ENCODE results near the gene ZNF750. TPM values are rescaled to one million over a fixed set of nuclear protein-coding genes. Genes with fewer than 3 reads are reported as not detected.
A peak's percentile ranks its signal among the peaks of the same experiment; 100 is the strongest.

ZNF750 gene
- total RNA-seq, 1 donor from 2014 or later: 4.7 TPM

DNA sequence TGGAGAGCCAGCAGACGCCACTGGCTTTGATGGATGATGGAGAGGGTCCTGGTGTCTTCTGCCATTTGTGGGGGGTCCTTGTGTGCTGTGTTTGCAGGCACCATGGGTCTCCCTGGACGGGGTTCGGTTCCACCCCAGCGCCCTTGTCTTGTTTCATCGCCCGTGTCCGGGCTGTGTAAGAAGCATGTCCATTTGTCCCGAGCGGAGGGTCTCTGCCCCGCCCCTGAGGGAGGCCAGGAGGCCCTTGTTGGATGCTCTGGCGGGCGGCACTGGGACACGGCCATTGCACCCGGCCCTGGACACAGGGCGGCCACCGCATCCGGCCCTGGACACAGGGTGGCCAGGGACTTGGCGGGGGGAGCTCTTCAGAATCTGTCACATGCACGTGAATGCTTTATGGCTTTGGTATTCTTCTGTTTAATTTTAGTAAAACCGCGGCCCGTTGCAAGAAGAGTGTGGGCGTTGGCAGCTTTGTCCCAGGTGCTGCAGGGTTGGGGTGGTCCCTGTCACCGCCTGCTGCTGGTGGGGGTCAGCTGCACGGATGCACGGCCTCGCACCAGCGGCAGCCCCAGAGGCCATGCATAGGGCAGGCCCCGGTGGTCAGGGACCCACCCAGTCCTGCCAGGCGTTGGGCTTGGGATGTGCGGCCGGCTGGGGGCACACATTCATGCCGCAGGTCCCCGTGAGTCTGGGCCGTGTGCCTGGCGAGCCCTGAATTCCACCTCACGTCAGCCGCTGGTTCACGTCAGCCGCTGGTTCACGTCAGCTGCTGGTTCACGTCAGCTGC, 21.0 kb upstream of the ZNF750 start:
- no peaks in the 10 kb centered on the region for H3K27me3 ChIP-seq (ENCODE audit: low read depth)
- ATAC-seq: no peak
- DNase-seq: peak; percentile 44
- peak overlapping the region; percentile 26 for H3K4me3 ChIP-seq
- no peaks in the 10 kb centered on the region for H3K36me3 ChIP-seq
- peak overlapping the region; percentile 83 for H3K27ac ChIP-seq
- intact Hi-C loops (cut with DNase I): no loop called here
- no peak for TF ChIP-seq CTCF (IDR thresholded peaks at IDR 0.05)
- peaks cover 26% of the 10 kb centered on the region for H3K4me1 ChIP-seq
- H3K9me3 ChIP-seq: no peaks in the 10 kb centered on the region

GRCh38 chr17:82859431-82860403, 19.9 kb upstream of the ZNF750 start:
- DNase-seq: peak; percentile 83
- peak overlapping the region; percentile 83 for H3K27ac ChIP-seq
- peak; percentile 77 to 92 for ATAC-seq
- no peak for TF ChIP-seq CTCF (IDR thresholded peaks at IDR 0.05)
- H3K9me3 ChIP-seq: no peaks in the 10 kb centered on the region
- intact Hi-C loops (cut with DNase I): no loop called here
- peak overlapping the region; percentile 26 for H3K4me3 ChIP-seq
- H3K27me3 ChIP-seq (ENCODE audit: low read depth): no peaks in the 10 kb centered on the region
- peaks cover 1% of the 10 kb centered on the region for H3K36me3 ChIP-seq
- H3K4me1 ChIP-seq: peaks cover 26% of the 10 kb centered on the region

GRCh38 chr17:82858376-82859126, 18.7 kb upstream of the ZNF750 start:
- Histone ChIP-seq H3K36me3 (peaks cover 3% of the 10 kb centered on the region), H3K4me3 (no peak overlapping the region), H3K9me3 (no peaks in the 10 kb centered on the region), H3K27me3 (ENCODE audit: low read depth) (no peaks in the 10 kb centered on the region), H3K27ac (peak overlapping the region; percentile 83), H3K4me1 (peaks cover 22% of the 10 kb centered on the region)
- no peak for TF ChIP-seq CTCF (IDR thresholded peaks at IDR 0.05)
- no peak for DNase-seq
- intact Hi-C loops (cut with DNase I): no loop called here
- peak; percentile 21 to 54 for ATAC-seq

- intact Hi-C loops (cut with DNase I): no loop called here
- peaks cover 3% of the 10 kb centered on the region for H3K36me3 ChIP-seq
- H3K4me1 ChIP-seq: peaks cover 22% of the 10 kb centered on the region
- H3K4me3 ChIP-seq: no peak overlapping the region
- DNase-seq (no peak), ATAC-seq (no peak)
- H3K27ac ChIP-seq: no peak overlapping the region
- no peaks in the 10 kb centered on the region for H3K9me3 ChIP-seq
- no peaks in the 10 kb centered on the region for H3K27me3 ChIP-seq (ENCODE audit: low read depth)
- no peak for TF ChIP-seq CTCF (IDR thresholded peaks at IDR 0.05)
Observed at GRCh38 chr17:82856361-82856760, 16.5 kb upstream of the ZNF750 start.

DNA sequence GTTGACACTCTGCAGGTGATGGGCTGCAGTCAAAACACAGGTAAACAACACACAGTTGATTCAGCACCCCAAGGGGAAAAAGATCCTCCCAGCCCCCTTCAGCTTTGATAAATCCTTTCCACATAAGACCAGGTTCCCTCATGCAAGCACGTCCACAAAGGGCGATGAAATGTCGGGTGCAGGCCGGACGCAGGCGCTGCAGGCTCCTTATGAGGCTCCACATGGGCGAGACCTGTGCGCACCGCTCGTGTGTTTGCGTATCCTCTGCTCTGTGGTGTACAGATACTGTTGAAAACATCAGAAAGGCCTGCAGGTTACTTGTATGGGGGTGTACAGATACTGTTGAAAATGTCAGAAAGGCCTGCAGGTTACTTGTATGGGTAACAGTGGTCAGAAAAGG, 14.4 kb upstream of the ZNF750 start:
- no peak for ATAC-seq
- peaks cover 10% of the 10 kb centered on the region for H3K4me1 ChIP-seq
- no peak for TF ChIP-seq CTCF (IDR thresholded peaks at IDR 0.05)
- H3K36me3 ChIP-seq: peaks cover 3% of the 10 kb centered on the region
- no peaks in the 10 kb centered on the region for H3K27me3 ChIP-seq (ENCODE audit: low read depth)
- H3K9me3 ChIP-seq: no peaks in the 10 kb centered on the region
- H3K4me3 ChIP-seq: no peak overlapping the region
- H3K27ac ChIP-seq: no peak overlapping the region
- DNase-seq: no peak
- intact Hi-C loops (cut with DNase I): no loop called here
